HG03159 (cell line): ENCODE results near the gene GPR173.

Experiments used
- ATAC-seq: cut with Tn5 transposase; IDR thresholded peaks from one replicate; pipeline ENCODE4 v1.9.1; 2021; ENCODE audit warnings: mild to moderate bottlenecking, moderate library complexity; ENCODE audit not compliant: unreplicated experiment

GPR173 gene, protein sequence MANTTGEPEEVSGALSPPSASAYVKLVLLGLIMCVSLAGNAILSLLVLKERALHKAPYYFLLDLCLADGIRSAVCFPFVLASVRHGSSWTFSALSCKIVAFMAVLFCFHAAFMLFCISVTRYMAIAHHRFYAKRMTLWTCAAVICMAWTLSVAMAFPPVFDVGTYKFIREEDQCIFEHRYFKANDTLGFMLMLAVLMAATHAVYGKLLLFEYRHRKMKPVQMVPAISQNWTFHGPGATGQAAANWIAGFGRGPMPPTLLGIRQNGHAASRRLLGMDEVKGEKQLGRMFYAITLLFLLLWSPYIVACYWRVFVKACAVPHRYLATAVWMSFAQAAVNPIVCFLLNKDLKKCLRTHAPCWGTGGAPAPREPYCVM

DNA sequence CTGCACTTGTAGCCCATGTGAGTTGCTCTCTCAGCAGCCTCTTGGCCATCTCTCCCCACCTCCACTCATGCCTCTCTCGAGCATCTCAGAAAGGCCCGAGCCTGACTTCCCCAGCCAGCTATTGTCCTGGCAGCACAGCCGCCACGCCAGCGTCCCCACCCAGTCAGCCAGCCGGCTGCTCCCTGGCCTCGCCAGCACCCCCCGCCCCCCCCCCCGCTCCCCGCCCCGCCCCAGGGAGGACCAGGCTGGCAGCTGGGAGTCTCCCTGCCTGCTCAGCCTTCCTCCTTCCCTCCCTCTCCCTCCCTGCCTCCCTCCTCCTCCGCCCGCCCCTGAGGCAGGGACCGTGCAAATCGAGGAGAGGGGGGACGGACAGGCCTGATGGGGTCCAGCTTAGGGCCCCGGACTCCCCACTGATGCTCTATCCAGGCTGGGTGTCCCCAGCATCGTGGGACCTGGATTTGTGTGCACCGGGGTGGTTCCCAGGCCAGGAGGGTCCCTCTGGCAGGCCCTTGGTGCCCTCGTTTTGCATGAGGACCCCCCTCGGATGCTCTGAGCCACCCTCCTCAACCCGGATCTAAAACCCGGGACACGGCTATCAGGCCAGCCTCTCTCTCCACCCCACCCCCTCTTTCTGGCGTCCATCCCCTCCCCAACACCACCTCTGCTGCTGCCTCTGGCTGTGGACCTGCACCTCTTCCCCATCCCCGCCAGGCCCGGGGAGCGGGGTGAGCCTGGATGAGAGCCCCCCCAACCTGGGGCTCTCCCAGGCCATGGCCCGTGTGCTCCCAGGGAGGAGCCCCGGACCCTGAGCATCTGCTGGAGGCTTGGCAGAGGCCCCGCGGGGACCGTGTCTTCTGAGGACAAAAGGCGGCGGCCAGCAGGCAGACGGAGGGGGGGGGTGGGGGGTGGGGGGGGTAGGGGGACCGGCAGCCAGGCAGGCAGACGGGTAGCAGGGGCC, at the start of gene GPR173:
GPR173 (plus strand) TSS at position 621 of the 958 bp plus-strand sequence. CDS start 27,833 bp downstream, outside the sequence.
- no peak for ATAC-seq

DNA sequence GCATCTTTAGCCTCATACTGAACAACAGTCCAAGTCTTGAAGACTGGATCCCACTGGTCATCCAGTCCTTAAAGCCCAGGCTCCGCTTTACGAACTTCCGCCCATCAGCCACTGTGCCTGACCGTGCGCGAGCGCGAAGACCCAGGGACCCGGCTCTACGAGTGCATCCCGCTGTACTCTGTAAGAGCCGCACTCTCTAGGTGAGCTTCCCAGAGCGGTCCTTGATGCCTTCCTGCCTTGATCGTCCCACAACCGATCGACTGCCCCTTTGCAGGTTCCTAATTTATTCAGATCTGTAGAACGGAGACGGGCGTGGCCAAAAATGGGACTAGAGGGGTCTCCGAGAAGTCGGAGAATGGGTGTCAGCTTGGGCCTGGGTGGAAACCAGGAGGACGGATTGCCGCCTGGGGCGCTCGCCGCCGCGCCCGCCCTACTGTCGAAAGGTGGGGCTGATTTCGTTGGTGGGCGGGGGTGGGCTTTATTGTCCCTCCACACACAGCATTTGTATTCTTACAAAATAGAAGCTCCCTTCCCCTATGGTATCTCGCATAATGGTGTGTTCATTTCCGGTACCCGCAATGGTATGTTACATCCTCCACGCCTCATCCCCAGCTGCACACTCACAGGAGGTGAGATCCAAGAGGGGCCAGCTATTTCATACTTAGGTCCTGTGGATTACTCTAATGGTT, 48.0 kb upstream of the GPR173 start:
- no peak for ATAC-seq

DNA sequence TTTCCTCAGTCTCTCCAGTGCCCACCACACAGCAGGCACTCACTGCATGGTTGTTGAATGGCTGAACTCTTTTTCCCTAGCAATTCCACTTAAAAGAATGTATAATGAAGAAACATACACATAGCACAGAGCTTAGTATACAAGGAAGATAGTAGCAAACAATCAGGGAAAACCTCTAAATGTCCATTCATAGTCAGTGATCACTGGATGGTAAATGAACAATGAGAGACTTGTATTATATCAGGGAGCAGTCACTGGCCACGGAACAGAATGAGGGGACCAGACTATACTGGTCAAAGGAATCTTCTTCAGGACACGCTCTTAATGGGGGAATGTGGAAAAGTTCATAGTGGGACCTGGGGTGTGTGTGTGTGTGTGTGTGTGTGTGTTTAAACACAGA, 46.6 kb upstream of the GPR173 start:
- ATAC-seq: no peak

DNA sequence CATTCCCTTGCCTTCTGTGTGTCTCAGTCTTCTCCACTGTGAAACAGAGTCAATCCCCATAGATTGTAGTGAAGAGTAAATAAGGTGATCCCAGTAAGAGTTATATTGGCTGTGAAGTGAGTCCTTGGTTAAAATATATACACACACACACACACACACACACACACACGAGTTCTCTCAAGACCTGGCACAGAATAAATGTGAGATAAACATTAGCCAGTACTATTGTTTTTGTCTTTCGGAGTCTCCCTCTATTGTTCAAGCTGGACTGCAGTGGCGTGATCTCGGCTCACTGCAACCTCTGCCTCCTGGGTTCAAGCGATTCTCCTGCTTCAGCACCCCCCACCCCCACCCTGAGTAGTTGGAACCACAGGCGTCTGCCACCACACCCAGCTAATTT, 45.5 kb upstream of the GPR173 start:
- no peak for ATAC-seq

DNA sequence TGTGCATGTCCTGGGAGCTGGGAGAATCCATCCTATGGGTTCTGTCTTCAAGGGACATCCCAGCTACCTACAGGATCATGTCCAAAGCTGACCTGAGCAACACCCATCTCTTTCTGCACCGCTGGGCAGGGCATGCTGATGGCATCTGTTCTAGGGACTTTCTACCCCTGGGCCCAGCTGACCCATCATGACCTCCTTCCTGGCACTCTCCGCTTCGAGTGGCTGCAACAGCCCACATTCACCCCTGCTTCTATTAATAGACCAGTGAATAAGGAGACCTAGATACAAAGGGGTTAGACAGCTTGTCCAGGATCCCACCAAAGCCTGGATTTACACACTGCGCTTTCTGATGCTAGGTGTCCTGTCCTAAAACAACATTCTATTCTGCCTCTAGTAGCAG, 44.6 kb upstream of the GPR173 start:
- ATAC-seq: no peak

DNA sequence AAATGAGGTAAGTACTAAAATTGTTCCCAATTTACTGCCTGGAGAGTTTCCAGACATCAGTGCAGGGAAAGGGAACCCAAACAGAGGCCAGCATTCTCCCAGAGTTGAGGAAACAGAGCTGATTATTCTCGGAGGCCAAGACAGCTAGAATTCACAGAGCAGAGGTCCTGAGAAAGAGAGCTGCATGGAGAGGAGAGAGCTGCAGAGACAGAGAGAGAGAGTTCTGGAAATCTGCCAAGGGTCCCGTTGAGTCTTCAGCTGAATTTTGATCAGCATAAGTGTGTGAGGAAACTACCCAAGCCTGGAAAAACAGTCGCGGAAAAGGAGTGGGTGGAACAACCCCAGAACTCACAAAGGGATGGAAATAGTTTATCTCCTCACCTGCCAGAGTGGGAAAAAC, 43.8 kb upstream of the GPR173 start:
- ATAC-seq: no peak

DNA sequence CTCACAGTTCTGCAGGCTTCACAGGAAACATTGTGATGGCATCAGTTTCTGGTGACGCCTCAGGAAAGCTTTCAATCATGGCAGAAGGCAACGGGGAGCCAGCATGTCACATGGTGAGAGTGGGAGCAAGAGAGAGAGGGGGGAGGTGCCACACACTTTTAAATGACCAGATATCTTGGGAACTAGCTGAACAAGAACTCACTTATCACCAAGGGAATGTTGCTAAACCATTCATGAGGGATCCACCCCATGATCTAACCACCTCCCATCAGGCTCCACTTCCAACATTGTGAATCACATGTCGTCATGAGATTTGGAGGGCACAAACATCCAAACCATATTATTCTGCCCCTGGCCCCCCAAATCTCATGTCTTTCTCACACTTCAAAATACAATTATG, 43.3 kb upstream of the GPR173 start:
- ATAC-seq: no peak

DNA sequence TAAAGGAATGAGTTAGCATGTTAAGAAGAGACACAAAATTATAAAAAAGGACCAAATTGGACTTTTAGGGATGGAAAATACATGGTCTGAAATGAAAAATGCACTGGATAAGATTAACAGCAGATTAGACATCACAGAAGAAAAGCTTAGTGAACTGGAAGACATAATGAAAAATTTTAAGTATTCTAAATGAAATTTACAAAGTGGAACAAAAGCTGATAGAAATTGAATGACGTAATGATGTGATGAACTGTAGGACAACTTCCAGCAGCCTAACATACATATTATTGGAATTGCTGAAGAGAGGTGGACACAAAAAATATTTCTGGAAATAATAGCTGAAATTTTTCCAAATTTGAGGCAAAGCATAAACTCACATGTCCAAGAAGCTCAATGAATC, 39.6 kb upstream of the GPR173 start:
- ATAC-seq: no peak

DNA sequence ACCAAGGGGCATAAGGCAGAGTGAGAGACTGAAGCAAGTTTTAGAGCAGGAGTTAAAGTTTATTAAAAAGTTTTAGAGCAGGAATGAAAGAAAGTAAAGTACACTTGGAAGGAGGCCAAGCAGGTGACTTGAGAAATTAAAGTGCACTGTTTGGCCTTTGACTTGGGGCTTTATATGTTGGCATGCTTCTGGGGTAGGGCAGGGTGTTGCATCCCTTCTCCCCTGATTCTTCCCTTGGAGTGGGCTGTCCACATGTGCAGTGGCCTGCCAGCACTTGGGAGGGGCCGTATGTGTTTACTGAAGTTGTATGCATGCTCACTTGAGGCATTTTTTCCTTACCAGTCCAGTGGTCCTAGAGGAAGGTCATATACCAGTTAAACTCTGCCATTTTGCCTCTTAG, 35.3 kb upstream of the GPR173 start:
- ATAC-seq: no peak

DNA sequence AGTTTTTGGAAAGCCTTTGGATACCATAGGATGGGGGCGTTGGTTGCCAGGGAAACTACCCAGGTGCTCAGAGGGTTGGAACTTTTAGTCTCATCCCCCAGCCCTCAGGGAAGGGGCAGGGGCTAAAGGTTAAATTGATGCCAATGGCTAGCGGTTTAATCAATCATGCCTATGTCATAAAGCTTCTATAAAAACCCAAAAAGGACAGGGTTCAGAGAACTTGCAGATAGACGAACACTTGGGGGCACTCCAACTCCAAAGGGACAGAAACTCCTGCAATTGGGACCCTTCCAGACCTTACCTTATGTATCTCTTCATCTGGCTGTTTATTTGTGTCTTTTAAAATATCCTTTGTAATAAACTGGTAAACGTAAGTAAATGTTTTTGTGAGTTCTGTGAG, 30.0 kb upstream of the GPR173 start:
- ATAC-seq: no peak

DNA sequence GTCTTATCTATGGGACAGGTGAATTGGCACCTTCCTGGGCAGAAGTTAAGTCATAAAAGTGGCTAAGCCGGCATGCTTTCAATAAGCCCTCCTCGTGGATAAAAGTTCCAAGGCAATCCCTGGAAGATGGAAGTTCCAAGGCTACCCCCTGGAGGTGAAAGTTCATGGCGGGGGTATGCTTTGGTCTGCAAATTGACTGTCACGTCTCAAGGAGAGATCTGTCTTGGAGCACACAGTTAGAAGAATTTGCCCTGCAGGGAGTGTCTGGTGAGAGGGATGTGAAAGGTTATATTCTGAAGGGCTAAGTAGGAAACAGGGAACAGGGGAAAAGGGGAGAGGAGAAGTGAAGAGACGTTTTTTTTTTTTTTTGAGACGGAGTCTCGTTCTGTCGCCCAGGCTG, 26.2 kb upstream of the GPR173 start:
- no peak for ATAC-seq

DNA sequence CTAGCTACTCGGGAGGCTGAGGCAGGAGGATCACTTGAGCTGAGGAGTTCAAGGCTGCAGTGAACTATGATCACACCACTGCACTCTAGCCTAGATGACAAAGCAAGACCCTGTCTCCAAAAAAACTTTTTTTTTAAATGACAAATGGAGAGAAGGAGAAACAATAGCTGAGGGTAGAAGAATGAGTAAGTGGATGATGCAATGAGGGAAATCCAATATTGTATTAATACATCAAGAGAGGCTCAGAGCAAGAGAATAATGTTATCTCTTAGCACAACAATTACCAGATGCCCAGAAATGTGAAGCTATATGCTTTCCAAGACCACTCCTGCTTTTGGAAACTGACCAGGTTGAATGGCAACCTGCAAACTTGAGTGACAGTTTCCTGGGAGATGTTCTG, 19.9 kb upstream of the GPR173 start:
- no peak for ATAC-seq

DNA sequence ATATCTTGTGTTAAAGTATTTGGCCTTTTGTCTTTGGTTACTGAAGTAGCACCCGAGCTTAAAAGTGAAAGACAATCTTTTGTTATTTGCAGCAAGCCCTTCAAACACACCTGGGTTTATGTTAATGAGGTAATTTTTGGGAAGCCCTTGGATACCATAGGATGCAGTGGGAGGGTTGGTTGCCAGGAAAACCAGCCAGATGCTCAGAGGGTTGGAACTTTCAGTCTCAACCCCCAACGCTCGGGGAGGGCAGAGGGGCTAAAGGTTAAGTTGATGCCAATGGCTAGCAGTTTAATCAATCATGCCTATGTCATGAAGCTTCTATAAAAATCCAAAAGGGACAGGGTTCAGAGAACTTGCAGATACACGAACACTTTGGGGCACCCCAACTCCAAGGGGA, 17.2 kb upstream of the GPR173 start:
- no peak for ATAC-seq

DNA sequence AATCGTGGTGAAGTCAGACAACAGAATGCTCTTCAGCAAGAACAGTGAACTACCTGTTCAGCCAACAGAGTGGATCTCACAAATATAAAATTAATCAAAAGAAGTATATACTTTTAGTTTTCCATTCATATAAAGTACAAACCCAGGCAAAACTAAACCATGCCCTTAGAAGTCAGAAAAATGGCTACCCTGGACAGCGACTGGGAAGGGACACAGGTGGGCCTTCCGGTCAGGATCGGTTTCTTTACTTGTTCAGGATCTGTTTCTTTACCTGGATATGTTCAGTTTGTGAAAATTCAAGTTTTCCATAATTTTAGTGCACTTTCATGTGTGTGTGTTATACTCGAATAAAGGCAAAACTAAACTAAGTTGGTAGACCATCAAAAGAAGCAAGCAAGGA, 12.4 kb upstream of the GPR173 start:
- no peak for ATAC-seq

DNA sequence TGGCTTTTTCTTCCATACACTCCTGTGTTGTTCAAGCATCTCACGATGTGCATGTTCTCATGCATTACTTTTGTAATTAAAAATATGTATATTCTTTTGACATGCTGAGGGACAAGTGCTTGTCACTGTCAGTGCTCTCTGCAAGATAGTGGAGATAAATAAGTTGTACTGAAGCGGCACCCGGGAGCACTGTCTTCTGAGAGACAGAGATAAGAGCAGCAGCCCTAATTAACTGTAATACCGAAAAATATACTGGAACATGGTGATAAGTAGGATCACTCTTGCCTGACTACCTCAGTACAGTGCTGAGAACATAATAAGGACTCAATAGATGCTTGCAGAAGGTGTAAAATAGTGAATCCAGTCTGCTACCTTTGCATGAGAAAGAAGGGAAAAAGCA, 9.4 kb upstream of the GPR173 start:
- no peak for ATAC-seq

DNA sequence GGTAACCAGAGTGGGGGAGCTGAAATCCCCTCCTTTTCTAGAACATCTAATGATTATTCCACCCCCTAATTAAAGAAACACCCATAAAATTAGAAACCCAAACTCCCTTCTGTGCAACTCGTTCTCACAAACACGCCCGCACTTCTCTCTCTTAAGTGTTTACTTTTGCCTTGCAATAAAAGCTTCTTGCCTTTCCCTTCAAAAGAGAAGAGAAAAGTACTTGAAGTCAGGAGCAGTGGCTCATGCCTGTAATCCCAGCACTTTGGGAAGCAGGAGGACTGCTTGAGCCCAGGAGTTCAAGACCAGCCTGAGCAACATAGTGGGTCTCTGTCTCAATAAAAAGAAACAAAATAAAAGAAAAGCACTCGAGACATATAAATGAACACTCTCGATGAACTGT, 3.6 kb upstream of the GPR173 start:
- ATAC-seq: no peak

DNA sequence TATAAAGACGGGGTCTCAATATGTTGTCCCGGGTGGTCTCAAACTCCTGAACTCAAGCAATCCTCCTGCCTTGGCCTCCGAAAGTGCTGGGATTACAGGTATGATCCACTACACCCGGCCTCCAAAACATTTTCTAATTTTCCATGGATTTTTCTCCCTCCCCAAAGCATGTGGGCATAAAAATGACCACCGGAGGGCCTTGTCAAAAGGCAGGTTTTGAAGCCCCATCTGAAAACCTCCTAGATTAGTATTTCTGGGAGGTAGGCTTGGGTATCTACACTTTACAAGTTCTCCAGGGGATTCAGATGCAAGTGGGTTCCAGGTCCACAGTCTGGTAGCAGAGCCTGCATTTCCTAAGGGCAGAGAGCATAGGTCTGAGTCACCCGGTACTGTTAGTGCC, 1.4 kb upstream of the GPR173 start:
- no peak for ATAC-seq

DNA sequence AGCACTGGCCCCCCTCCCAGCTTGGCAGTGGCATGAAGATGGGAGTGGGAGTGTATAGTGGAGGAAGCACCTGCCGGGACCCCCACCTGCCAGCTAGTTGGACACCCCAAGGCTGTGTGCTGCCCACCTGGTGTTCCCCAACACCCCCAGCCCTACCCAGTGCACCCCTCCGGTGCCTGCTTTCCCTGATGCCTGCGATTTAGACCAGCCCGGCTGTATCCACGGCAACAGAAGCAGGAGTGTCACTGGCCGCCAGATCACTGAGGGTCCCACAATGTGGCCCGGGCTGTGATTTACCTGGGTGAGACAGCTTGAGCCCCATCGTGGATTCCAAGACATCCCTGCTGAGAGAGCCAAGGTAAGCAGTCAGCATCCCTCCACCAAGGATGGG, 533 bp downstream of the GPR173 start:
- ATAC-seq: no peak

DNA sequence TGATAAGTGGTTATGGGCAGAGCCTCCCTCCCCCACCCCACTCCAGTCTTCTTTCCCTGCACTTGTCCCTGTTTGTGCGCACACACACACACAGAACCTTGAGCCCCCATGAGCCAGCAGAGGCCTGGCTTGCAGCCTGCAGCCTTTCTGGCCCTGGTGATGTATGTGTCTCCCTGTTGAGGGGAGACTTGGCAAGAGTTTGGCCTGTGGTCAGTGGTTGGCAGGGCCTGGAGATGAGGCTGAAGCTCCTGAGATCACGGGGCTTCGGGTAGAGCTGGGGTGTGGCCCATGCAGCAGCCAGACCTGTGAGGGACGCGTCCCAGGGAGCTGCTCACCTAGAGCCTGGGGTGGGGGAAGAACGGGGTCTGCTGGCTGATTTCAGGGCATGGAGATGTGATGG, 2.3 kb downstream of the GPR173 start:
- no peak for ATAC-seq

DNA sequence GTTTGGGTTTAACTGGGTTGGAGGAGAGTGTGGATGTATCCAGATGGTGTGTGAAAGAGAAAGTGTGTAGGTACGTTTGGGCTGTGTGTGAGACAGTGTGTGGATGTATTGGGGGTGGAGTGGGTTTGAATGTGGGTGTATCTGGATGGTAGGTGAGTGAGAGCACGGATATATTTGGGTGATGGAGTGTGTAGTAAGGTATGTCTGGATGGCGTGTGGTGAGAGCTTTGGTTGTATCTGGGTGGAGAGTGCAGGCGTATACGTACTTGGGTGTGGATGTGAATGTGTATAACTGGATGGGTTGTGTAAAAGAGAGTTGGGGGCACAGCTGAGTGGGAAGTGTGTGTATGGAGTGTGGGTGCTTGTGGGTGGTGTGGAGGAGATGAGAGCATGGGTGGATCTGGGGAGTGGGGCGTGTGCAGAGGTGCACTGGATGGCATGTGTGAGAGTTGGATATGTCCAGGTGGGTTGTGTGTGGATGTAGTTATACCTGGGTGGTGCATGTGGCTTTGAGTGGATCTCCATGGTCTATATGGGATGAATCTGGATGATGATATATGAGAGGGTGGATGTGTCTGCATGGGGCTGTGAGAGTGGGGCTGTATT, 6.8 kb downstream of the GPR173 start:
- ATAC-seq: no peak

DNA sequence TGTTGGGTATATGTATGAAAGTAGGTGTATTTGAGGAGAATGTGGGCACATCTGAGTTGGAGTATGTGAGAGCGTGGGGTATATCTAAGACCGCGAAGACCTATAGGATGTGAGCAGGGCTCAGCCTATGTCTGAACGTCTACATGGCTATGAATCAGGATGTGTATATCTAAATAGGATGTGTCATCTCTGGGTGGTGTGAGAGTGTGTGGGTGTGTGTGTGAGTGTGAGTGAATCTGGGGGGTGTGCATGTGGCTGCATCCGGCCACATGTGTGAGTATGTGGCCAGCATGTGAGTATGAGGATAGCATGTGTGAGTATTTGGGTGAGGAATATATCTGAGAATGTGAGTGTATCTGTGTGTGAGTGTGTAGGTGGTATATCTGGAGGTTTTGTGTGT, 7.7 kb downstream of the GPR173 start:
- ATAC-seq: no peak
